Upper lobe of right lung (tissue), 1 donor: ENCODE data around the gene ACACB. TPM values are rescaled to one million over a fixed set of nuclear protein-coding genes. Genes with fewer than 3 reads are reported as not detected.

Source experiments
- ATAC-seq: fragments of 200-7000 bp; cut with Tn5 transposase; one replicate; pipeline ENCODE4 v1.9.1; 2020; ENCODE audit warnings: mild to moderate bottlenecking, moderate library complexity
- DNase-seq: peaks from one replicate; pipeline ENCODE4 v3.0.0-alpha.2; 2020
- H3K27ac ChIP-seq: fragments of 200-600 bp; one replicate; pipeline ENCODE4 v1.8.0; 2022
- H3K27me3 ChIP-seq: fragments of 200-600 bp; one replicate; pipeline ENCODE4 v1.8.0; 2022; ENCODE audit warnings: mild to moderate bottlenecking
- H3K36me3 ChIP-seq: fragments of 200-600 bp; one replicate; pipeline ENCODE4 v1.8.0; 2022
- H3K4me1 ChIP-seq: fragments of 200-600 bp; one replicate; pipeline ENCODE4 v1.8.0; 2022
- H3K4me3 ChIP-seq: fragments of 200-600 bp; one replicate; pipeline ENCODE4 v1.8.0; 2022; ENCODE audit warnings: mild to moderate bottlenecking
- H3K9me3 ChIP-seq: fragments of 200-600 bp; one replicate; pipeline ENCODE4 v1.8.0; 2022
- intact Hi-C: fragments of 100-400 bp; cut with DNase I; formaldehyde crosslinking; loops from one replicate; pipeline ENCODE4 v1.11.0; 2022
- total RNA-seq: library from RNA; stranded (reverse); fragmentation: NEBNext Ultra II Directional; extraction: Animal tissue kit (Norgen Biotek cat#: 25700); gene quantifications from one replicate; pipeline ENCODE4 v1.2.1, GENCODE V29; 2021
- TF ChIP-seq, protein P1 (sequence below): fragments of 200-600 bp; IDR thresholded peaks from one replicate; pipeline ENCODE4 v1.8.0; 2022; ENCODE audit warnings: antibody characterized with exemption
- donor health status: DM: no; HTN: yes; CAD: no; lungs with severe emphysema.

Gene ACACB
- total RNA-seq, 1 donor from 2014 or later, result 35.2 TPM

DNA sequence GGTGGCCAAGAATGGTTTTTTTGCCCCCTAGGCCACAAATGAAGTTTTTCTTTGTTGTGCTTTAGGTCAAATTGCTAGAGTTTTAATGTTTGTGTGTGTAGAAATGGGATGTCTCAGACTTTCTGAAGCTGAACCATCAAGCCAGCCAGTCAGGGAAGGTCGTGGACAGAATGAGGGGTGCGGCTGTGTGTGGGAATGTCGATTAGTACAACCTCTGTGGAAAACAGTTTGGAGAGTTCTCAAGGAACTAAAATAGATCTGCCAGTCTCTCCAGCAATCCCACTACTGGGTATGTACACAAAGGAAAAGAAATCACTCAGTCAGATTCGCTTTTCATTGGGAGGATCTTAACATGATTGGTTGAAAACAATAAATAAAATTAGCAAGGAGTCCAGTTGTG lies 44.5 kb downstream of the ACACB start:
- no peaks in the 10 kb centered on the region for H3K36me3 ChIP-seq
- intact Hi-C loops, result no loop called here
- no peaks in the 10 kb centered on the region for H3K9me3 ChIP-seq
- H3K27me3 ChIP-seq, result no peaks in the 10 kb centered on the region
- no peak overlapping the region for H3K27ac ChIP-seq
- ATAC-seq, result no peak
- no peak overlapping the region for H3K4me3 ChIP-seq
- H3K4me1 ChIP-seq, result peaks cover 13% of the 10 kb centered on the region
- TF ChIP-seq, protein P1, sequence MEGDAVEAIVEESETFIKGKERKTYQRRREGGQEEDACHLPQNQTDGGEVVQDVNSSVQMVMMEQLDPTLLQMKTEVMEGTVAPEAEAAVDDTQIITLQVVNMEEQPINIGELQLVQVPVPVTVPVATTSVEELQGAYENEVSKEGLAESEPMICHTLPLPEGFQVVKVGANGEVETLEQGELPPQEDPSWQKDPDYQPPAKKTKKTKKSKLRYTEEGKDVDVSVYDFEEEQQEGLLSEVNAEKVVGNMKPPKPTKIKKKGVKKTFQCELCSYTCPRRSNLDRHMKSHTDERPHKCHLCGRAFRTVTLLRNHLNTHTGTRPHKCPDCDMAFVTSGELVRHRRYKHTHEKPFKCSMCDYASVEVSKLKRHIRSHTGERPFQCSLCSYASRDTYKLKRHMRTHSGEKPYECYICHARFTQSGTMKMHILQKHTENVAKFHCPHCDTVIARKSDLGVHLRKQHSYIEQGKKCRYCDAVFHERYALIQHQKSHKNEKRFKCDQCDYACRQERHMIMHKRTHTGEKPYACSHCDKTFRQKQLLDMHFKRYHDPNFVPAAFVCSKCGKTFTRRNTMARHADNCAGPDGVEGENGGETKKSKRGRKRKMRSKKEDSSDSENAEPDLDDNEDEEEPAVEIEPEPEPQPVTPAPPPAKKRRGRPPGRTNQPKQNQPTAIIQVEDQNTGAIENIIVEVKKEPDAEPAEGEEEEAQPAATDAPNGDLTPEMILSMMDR, result no peak
- DNase-seq, result no peak

DNA sequence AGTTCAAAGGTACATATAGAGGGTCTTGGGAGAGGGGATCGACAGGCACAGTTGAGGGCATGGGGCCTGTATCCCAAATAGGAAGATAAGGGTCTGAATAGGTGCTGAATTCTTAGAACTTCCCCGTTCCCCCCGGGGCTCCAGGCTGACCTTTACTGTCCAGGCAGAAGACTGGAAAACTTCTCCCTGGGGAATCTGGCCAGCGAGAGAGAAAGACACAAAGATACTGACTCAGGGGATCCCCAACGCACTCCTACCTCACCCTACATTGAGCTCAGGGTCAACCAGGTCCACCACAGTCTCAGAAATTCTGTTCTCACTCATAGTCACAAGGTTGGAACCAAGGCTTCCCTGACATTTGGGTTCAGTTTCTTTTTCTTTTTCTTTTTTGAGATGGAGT lies 46.2 kb downstream of the ACACB start:
- Histone ChIP-seq H3K36me3 (peaks cover 8% of the 10 kb centered on the region), H3K27me3 (no peaks in the 10 kb centered on the region), H3K27ac (no peak overlapping the region), H3K4me3 (no peak overlapping the region), H3K4me1 (peaks cover 9% of the 10 kb centered on the region), H3K9me3 (no peaks in the 10 kb centered on the region)
- ATAC-seq, result no peak
- TF ChIP-seq, protein P1, result no peak
- no peak for DNase-seq
- intact Hi-C loops, result no loop called here

DNA sequence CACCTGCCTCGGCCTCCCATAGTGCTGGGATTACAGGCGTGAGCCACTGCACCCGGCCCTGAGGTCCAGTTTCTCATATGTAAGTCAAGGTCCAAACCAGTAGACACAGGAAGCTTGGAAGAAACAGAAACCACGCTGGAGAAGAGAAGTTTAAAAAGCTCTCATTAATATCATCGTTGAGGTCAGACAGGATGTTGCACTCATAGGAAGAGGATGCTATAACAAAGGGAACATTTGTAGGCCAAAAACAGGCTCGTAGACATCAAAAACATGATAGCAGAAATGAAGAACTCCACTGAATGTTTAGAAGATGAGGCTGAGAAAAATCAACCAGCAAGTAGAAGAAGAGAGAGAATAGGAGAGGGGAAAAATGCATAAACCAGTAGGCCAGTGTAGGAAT lies 46.8 kb downstream of the ACACB start:
- H3K27me3 ChIP-seq, result no peaks in the 10 kb centered on the region
- intact Hi-C loops, result no loop called here
- H3K27ac ChIP-seq, result no peak overlapping the region
- TF ChIP-seq, protein P1, result no peak
- H3K4me1 ChIP-seq, result peaks cover 9% of the 10 kb centered on the region
- DNase-seq (no peak), ATAC-seq (no peak)
- H3K4me3 ChIP-seq, result no peak overlapping the region
- H3K9me3 ChIP-seq, result no peaks in the 10 kb centered on the region
- peaks cover 14% of the 10 kb centered on the region for H3K36me3 ChIP-seq

DNA sequence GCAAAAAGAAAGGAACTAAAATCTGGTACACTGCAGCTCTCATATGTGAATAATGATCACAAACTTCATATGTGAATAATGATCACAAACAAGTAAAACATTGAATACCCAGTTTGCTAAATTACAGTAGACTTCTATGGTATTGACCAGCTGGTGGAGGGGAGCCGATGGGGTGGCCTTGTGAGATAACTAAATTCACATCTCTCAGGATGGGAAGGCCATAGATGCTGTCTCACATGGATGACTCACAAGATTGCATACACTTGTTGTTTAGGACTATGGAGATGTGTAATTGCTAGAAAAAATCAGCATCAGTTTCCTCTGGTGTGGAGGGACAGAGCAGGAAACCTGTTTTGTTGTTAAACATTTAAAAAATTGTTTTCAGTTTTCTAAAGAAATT lies 49.2 kb downstream of the ACACB start:
- H3K4me3 ChIP-seq, result no peak overlapping the region
- TF ChIP-seq, protein P1, result no peak
- intact Hi-C loops, result no loop called here
- no peak overlapping the region for H3K27ac ChIP-seq
- H3K27me3 ChIP-seq, result no peaks in the 10 kb centered on the region
- ATAC-seq (no peak), DNase-seq (no peak)
- H3K4me1 ChIP-seq, result peaks cover 4% of the 10 kb centered on the region
- H3K9me3 ChIP-seq, result no peaks in the 10 kb centered on the region
- H3K36me3 ChIP-seq, result peaks cover 36% of the 10 kb centered on the region

DNA sequence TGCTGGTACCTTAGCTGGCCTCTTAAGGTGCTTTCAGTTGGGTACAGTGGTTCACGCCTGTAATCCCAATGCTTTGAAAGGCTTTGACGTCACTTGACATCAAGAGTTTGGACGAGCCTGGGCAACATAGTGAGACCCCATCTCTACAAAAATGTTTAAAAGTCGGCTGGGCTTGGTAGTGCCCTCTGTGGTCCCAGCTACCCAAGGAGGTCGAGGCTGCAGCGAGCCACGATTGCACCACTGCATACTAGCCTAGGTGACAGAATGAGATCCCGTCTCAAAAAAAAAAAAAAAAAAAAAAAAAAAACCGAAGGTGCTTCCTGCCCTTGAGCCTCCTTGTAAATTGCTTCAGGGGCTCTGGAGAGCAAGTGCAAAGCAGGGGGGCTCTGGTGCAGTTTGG lies 50.0 kb downstream of the ACACB start:
- TF ChIP-seq, protein P1, result no peak
- Histone ChIP-seq H3K27me3 (no peaks in the 10 kb centered on the region), H3K36me3 (peaks cover 41% of the 10 kb centered on the region), H3K9me3 (no peaks in the 10 kb centered on the region), H3K4me3 (no peak overlapping the region), H3K4me1 (no peaks in the 10 kb centered on the region), H3K27ac (no peak overlapping the region)
- no peak for DNase-seq
- ATAC-seq, result no peak
- intact Hi-C loops, result no loop called here

DNA sequence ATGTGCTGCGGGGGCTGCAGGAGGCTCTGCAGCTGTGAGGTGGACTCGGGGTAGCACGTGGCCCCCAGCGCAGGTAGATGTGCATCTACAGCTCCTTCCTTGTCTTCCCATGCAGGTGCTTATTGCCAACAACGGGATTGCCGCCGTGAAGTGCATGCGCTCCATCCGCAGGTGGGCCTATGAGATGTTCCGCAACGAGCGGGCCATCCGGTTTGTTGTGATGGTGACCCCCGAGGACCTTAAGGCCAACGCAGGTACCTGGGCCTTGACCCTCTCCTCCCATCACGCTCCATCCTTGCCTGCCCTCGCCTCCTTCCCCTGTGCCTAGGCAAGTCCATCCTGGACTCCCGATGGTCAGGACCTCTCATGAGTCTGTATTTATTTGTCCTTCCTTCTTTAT lies 51.4 kb downstream of the ACACB start:
- no peaks in the 10 kb centered on the region for H3K9me3 ChIP-seq
- H3K36me3 ChIP-seq, result peaks cover 56% of the 10 kb centered on the region
- no peak for DNase-seq
- no peaks in the 10 kb centered on the region for H3K4me1 ChIP-seq
- ATAC-seq, result no peak
- no peak overlapping the region for H3K4me3 ChIP-seq
- intact Hi-C loops, result no loop called here
- no peak overlapping the region for H3K27ac ChIP-seq
- H3K27me3 ChIP-seq, result no peaks in the 10 kb centered on the region
- TF ChIP-seq, protein P1, result no peak
